Measurements from ENCODE around the gene CTAGE1.
"Not testable (repeated sequence)": the region's sequence is repeated elsewhere in the genome, so short reads cannot be mapped to it uniquely, and the experiment has no call there.

The CTAGE1 gene

DNA sequence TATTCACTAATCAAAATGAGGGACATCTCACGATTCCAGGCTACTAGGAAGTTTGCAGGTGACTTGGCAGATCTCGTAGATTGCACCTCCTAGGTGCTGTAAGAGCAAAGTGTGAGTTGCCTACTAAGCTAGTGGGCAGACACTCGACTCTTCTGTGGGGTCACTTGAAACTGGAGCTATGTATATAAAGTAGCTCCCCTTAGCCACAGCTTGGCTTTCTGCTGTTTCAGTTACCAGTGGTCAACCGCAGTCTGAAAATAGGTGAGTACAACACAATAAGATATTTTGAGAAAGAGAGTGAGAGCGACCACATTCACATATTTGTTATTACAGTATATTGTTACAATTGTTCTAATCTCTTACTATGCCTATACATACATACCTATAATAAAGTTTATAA, 23.3 kb downstream of the CTAGE1 start:
- DNase-seq (ENCODE audit: low read depth in 1 of 2, low spot score in 1 of 2): no peak

DNA sequence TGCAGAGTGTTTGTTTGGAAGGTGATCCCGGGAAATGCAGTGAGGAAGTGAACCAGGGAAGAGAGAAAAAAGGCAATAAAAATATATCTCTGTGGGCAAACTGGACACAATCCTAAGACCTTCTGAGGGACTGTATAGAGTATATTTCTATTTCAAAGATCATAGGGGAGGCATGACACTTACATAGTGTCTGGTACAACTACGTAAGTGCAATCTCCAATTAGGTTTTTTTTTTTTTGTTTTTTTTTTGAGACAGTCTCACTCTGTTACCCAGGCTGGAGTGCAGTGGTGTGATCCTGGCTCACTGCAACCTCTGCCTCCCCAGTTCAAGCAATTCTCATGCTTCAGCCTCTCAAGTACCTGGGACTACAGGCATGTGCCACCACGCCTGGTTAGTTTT, 24.6 kb downstream of the CTAGE1 start:
- not testable (repeated sequence) for DNase-seq (ENCODE audit: low read depth in 1 of 2, low spot score in 1 of 2)

DNA sequence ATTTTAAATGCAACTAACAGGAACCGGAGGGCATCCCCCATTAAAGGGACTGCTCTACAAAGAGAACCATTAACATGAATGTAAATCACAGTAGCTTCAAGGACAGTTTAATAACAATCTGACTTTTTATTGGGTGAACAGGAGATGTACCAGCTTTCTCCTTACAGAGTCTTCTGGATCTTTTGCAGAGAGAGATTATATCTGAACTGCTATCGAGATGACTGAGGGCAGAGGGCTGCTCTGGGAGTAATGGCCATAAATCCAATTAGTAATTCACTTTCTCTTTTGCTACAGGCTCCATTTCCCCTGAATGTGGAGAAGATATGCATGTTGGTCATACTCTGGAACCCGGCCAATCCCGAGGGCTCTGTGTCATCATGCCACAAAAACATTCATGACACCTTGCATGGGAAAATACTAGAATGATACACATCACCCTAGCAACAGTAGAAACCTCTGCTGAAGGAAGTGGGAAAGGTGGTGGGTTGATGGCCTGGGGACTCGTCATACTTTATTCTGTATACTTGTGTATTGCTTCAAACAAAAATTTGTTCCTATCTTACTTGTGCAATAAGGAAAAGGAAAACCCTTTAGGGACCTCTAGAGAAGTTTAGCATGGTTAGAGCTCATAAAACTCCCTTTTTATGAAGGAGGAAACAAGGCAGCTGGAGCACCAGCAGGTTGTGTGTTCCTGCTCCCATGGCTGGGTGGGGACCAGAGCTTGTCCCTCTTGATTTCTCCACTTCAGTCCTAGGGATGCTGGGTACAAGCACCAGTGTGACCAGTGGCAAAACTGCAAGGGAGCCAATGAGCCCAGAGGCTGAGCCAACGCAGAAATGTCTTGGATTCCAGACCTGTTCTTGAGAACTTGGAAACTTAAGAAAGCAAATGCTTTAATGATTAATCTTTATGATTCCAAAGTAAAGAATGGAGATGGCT, 26.0 kb downstream of the CTAGE1 start:
- DNase-seq (ENCODE audit: low read depth in 1 of 2, low spot score in 1 of 2): no peak

DNA sequence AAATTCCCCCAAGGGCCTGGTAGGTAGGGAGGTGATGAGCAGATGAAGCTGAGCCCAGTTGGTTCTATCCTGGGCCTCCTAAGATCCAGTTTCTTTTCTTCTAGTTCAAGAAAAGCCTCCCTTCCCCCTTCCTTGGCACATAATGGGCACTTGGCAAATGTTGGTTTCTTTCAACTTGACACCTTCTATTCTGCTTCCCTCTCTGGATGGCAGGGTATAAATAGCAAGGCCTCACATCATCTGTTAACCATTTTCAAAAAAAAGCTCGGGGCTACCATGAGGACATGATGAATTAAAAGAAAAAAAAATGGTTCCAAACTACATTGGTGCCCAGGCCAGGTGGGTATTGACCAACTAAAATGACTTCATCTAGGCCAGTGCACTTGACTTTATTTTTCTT, 29.9 kb downstream of the CTAGE1 start:
- no peak for DNase-seq (ENCODE audit: low read depth in 1 of 2, low spot score in 1 of 2)

DNA sequence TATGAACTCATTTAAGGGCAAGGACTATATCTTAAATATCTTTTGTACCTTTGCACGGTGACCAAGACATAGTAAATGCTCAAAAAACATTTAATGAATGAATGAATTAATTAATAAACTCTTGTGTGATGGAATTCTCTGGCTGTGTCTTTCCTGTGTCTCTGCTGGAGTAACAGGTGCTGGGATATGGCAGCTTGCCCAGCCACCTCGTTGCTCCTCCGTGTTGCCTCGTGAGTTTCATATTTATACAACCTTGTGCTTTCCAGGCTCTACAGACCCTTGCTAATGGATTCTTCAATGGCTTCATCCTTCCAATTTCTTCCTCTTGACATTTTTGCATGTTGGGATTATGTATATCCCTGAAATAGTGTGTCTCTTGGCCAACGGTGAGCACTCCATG, 30.4 kb downstream of the CTAGE1 start:
- no peak for DNase-seq (ENCODE audit: low read depth in 1 of 2, low spot score in 1 of 2)

DNA sequence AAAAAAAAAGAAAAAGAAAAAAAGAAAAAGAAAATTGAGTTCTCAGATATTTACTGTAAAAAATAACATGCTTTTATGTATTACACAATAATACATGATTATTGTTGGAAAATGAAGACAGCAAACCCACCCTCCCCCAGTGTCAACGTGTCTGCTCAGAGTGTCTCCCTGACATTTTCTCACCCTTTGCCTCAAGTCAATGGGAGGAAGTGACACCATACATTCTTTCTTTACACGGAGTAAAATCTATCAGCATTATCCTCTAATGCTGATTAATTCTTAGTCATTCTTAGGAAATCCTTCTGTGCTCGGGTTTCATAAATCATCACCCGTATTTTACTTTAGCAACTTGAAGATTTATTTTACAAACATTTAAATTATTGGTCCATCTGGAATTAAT, 32.0 kb downstream of the CTAGE1 start:
- DNase-seq (ENCODE audit: low read depth in 1 of 2, low spot score in 1 of 2): no peak

DNA sequence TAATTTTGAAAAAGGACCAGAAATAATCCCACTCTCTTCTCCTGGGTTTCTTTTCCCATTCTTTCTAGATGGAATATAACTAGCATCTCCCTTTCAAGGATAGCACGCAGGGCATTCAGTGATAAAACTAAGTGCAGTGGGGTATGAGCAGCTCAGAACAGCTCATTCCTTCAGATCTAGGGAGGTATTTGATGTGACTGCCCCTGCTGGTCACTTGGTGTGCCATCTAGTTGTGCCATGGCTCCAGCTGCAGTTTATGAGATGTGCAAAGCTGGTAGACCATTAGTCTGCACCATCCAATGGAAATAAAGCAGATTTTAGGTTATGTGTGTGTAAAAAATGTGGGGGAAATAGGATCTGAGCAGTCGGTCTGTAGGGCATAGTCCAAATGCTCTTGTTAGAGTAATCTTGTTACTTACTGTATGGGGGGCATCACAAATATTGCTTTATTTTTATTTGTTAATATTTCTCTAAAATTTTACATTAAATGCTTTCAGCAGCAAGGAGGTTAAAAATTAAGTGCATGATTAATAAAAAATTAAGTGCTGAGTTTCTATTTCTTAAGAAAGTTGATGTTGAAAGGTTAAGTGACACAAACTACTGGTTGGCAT, 38.9 kb downstream of the CTAGE1 start:
- no peak for DNase-seq (ENCODE audit: low read depth in 1 of 2, low spot score in 1 of 2)

DNA sequence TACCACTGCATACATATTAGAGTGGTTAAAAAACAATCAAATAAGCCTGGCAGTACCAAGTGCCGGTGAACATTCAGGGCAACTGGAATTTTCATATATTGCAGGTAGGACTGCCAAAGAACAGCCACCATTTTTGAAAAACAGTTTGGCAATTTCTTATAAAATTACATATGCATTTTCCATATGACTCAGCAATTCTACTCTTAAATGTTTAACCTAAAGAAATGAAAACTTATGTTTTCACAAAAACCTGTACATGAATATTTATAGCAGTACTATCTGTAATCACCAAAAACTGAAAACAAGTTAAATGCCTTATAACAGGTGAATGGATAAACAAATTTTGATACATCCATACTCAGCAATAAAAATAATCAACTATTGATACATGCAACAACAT, 39.9 kb downstream of the CTAGE1 start:
- DNase-seq (ENCODE audit: low read depth in 1 of 2, low spot score in 1 of 2): no peak

DNA sequence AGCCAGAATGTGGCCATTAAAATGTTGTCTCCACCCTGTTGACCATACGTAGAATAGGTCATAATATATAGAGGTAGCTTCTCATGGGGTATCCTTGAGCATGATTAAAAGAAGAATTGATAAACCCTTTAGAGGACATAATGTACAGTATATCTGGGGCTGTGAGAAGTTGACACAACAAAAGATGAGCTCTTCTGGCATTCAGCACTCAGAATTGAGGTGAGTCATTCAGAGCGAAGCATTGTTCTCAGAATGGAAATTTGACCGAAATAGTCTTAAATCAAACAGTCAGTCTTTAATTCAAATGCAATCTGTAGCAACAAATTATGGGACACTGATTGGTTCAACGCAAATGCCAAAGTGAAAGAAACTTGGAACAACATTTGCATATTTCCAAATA, 47.3 kb downstream of the CTAGE1 start:
- DNase-seq (ENCODE audit: low read depth in 1 of 2, low spot score in 1 of 2): no peak

DNA sequence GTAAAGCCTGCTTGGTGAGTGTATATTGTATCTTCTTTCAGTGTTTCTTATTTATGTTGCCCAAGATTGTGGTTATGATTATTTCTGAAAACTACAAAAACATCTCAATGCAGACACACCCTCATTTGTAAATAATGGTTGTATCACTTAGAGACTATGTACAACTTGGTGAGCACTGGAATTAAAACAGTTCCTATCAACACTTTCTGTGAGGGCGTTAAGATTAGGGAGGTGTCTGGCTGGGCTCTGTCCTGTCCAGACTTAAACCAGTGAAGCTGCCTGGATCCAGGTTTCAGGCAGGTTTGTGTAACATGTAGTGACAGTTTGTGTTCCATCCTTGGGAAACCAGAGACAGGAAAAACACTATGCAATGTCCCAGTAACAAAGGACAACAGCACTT, 49.7 kb downstream of the CTAGE1 start:
- DNase-seq (ENCODE audit: low read depth in 1 of 2, low spot score in 1 of 2): no peak

DNA sequence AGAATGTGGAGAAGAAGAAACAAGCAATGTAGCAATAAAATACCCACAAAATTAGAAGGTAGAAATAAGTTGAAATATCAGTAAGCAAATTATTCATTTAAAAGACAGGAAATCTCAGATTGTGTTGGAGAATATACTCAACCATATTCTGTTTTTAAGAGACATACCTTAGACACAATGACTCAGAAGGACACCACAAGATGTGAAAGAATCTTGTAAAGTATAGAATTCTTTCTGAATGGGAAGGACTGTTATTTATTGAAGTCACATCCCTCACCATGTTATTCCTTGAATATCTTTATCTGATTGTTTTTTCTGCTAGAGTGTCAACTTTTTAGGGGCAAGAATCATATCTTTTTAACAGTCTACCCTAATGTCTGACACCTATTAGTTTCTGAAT, 50.4 kb downstream of the CTAGE1 start:
- DNase-seq (ENCODE audit: low read depth in 1 of 2, low spot score in 1 of 2): no peak

DNA sequence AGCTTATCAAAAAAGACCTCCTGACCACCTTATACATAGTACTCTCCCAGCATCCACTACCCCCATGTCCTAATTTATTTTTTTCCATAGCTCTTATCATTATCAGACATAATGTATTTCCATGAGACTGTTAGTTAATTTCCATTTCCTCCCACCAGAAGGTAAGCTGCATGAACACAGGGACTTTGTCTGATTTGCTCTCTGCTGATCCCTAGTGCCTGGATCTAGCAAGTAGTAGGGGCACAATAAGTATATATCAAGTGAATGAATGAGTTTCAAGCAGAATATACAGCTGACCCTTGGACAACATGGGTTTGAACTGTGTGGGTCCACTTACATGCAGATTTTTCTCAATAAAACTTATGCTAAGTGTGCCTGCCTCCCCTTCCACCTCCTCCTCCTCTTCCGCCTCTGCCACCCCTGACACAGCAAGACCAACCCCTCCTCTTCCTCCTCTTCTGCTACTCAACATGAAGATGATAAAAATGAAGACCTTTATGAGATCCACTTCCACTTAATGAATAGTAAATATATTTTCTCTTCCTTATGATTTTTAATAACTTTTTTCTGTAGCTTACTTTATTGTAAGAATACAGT, 53.8 kb downstream of the CTAGE1 start:
- no peak for DNase-seq (ENCODE audit: low read depth in 1 of 2, low spot score in 1 of 2)

Data from stimulated activated CD4-positive, alpha-beta T cell treated with anti-CD3 and anti-CD28 coated beads, Interleukin-15, amount 100 ng/mL, for 1 hour (primary cell).